Measurements from ENCODE around the gene B4GALT2. TPM values are rescaled to one million over a fixed set of nuclear protein-coding genes. Genes with fewer than 3 reads are reported as not detected.

B4GALT2 gene
- polyA plus RNA-seq, 1 donor: 41.5 TPM

- DNase-seq: peak; percentile 40
Measured at GRCh38 chr1:44030605-44031251, 51.7 kb downstream of the B4GALT2 start.

- DNase-seq: peak; percentile 64
Measured at GRCh38 chr1:44031252-44032169, 52.5 kb downstream of the B4GALT2 start, which contains the start of gene SLC6A9. Gene SLC6A9 (minus strand): TSS chr1:44031462. CDS start chr1:44024277, 7,185 bp downstream.

- DNase-seq: no peak
Measured at GRCh38 chr1:44032170-44032790, 53.3 kb downstream of the B4GALT2 start.

GRCh38 chr1:44033041-44033575 lies 54.1 kb downstream of the B4GALT2 start:
- no peak for DNase-seq

- DNase-seq: no peak
Measured at GRCh38 chr1:44033756-44034155, 54.7 kb downstream of the B4GALT2 start.

- no peak for DNase-seq
Measured at GRCh38 chr1:44034423-44034822, 55.4 kb downstream of the B4GALT2 start.

GRCh38 chr1:44034976-44035716 lies 56.1 kb downstream of the B4GALT2 start:
- DNase-seq: no peak

GRCh38 chr1:44035726-44036408 lies 56.9 kb downstream of the B4GALT2 start:
- DNase-seq: peak; percentile 15

GRCh38 chr1:44036409-44037139 lies 57.6 kb downstream of the B4GALT2 start:
- DNase-seq: peak; percentile 47

- DNase-seq: no peak
Measured at GRCh38 chr1:44037154-44037553, 58.1 kb downstream of the B4GALT2 start.

- DNase-seq: no peak
Measured at GRCh38 chr1:44038876-44039657, 60.1 kb downstream of the B4GALT2 start.

GRCh38 chr1:44040418-44040817 lies 61.4 kb downstream of the B4GALT2 start:
- no peak for DNase-seq

Other genes starting within 250 kb of the B4GALT2 start
- gene ARTN, start 45.4 kb upstream of the B4GALT2 start, polyA plus RNA-seq (ENCODE audit: insufficient read length): 1.1 TPM
- 29.2 TPM for gene IPO13, start 32.3 kb upstream of the B4GALT2 start, polyA plus RNA-seq (ENCODE audit: insufficient read length)
- gene DPH2, start 9.2 kb upstream of the B4GALT2 start, polyA plus RNA-seq (ENCODE audit: insufficient read length): 19.5 TPM
- 50.4 TPM for gene ATP6V0B, start 4.2 kb upstream of the B4GALT2 start, polyA plus RNA-seq (ENCODE audit: insufficient read length)
- gene CCDC24, start 12.4 kb downstream of the B4GALT2 start, polyA plus RNA-seq (ENCODE audit: insufficient read length): 1.9 TPM
- 5.1 TPM for gene SLC6A9, start 52.3 kb downstream of the B4GALT2 start, polyA plus RNA-seq (ENCODE audit: insufficient read length)
- gene KLF17, start 139.6 kb downstream of the B4GALT2 start, polyA plus RNA-seq (ENCODE audit: insufficient read length): not detected
- gene KLF18, start 162.4 kb downstream of the B4GALT2 start, polyA plus RNA-seq (ENCODE audit: insufficient read length): not detected
- 45.2 TPM for gene DMAP1, start 234.3 kb downstream of the B4GALT2 start, polyA plus RNA-seq (ENCODE audit: insufficient read length)

Data from hindlimb muscle (tissue), 1 donor.